ENCODE results near the gene P4HA2. TPM values are rescaled to one million over a fixed set of nuclear protein-coding genes. Genes with fewer than 3 reads are reported as not detected.

Gene P4HA2
- 66.3 and 69.8 TPM in 2 replicates for total RNA-seq (2014; rRNA removed; shearing (Covaris generic))
- 42.8 and 51.3 TPM in 2 replicates for polyA plus RNA-seq (2015; cell fraction: cytosol; rRNA removed)
- polyA plus RNA-seq (2015; cell fraction: nucleus; rRNA removed): 13.3 and 14.9 TPM in 2 replicates

GRCh38 chr5:132227485-132228240 is at the start of gene P4HA2:
Gene P4HA2, minus strand, starts transcription at chr5:132227853. Its CDS starts 9,227 bp downstream, at chr5:132218626.
- in situ Hi-C loops (cut with HindIII; ENCODE audit: low pct_unique_long_range_greater_than_20kb, low sequenced_read_pairs): no loop called here
- peak; percentile 65 for DNase-seq (ENCODE audit: low read depth, low spot score)

DNA sequence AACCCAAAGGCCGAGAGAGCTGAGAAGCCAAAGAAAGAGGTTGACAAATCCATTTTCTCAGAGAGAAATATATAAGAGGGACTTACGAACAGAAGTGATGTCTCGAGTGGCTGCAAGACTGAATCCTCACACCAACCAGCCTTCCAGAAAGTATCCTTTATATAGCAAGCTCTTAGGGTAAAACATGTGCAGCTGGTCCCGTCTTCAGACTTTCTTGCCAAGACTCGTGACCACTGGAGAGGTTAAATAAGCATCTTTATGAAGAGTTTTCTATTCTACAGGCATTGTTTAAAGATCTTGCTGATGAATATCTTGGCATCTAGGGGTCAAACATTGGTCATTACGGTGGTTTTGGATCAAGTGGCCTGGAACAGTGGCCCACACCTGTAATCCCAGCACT is 49.6 kb upstream of the P4HA2 start:
- no peak for DNase-seq (ENCODE audit: low read depth, low spot score)
- in situ Hi-C loops (cut with HindIII; ENCODE audit: low pct_unique_long_range_greater_than_20kb, low sequenced_read_pairs): no loop called here

DNA sequence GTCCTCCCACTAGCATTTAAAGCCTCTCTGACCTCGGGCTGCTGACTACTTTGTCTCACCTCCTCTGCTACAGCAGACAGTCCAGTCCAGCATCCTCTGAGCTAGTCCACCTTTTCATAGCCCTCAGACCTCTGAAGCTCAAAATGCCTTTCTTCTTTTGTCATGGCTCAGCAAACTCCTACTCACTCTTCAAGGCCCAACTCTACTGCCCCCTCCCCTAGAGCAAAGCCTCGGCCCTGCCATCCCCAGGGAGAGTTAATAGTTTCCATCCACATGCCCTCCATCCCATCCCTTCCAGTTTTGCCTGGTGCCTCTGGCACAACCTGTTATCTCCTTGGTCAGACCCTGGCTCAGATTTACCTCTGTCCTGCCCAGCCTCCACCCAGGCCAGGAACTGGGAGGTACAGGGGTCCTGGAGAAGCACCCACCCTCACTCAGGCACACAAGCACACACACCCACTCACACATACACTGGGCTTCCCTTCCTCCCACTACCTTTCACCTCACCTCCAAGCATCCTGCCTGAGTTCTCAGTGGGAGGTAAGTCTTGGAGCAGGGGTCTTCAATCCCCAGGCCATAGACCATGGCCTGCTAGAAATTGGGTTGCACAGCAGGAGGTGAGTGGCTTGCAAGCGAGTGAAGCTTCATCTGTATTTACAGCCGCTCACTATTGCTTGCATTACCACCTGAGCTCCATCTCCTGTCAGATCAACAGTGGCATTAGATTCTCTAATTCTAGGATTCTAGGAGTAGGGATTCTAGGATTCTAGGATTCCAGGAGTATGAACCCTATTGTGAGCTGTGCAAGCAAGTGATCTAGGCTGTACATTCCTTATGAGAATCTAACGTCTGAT is 47.9 kb upstream of the P4HA2 start:
- DNase-seq (ENCODE audit: low read depth, low spot score): no peak
- in situ Hi-C loops (cut with HindIII; ENCODE audit: low pct_unique_long_range_greater_than_20kb, low sequenced_read_pairs): no loop called here

DNA sequence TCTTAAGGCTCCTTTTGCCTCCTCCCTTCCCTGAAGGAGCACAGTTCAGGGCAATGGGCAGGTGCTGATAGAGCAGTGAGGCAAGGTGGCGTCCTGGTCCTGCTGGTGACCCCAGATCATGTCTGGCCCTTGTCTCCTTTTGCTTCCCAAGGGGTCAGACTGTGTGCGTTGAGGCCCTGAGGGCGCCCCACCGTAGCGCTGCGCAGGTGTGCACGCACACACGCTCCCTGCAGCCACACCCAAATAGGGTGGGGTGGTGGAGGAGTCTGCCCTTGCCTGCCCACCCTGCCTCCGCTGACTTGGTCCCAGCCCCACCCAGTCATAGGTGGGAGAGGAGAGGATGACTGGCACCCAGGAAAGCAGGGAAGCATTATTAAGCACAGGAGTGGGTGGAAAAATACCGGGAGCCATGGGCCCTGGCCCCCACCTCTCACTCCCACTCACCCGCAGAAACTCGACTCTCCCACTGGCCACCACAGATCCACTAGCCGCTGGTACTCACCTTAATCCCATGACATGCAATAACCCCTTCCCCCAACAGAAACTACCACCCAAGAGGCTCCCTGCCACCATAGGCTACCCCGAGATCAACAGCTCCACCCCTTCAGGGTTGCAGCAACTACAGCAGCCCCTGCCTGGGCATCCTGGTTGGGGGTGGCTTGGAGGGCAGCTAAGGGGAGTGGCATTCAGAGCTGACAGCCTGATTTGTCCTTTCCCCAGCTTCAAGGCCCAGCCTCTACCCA is 46.6 kb upstream of the P4HA2 start:
- in situ Hi-C loops (cut with HindIII; ENCODE audit: low pct_unique_long_range_greater_than_20kb, low sequenced_read_pairs): no loop called here
- DNase-seq (ENCODE audit: low read depth, low spot score): no peak

DNA sequence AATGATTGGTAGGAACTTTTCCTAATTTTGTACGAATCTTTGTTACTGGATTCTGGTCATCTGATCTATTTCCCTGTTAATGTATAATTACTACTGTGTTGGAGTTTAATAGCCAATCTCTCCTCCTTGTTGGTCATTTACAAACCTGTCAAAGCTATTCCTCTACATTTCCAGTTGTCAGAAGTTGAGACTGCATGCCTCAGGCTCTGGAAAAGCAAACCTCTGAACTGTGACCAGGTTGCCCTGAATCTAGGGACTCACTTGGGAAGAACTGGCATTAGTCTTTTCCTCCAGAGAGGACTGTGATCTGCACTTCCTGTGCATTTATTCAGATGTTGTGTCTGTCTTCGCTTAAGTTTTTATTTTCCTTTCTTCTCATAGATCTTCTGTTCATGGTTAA is 46.0 kb upstream of the P4HA2 start:
- in situ Hi-C loops (cut with HindIII; ENCODE audit: low pct_unique_long_range_greater_than_20kb, low sequenced_read_pairs): no loop called here
- no peak for DNase-seq (ENCODE audit: low read depth, low spot score)

- in situ Hi-C loops (cut with HindIII; ENCODE audit: low pct_unique_long_range_greater_than_20kb, low sequenced_read_pairs): no loop called here
- DNase-seq (ENCODE audit: low read depth, low spot score): peak; percentile 79
These were observed 44.9 kb upstream of the P4HA2 start for GRCh38 chr5:132272311-132273210.

DNA sequence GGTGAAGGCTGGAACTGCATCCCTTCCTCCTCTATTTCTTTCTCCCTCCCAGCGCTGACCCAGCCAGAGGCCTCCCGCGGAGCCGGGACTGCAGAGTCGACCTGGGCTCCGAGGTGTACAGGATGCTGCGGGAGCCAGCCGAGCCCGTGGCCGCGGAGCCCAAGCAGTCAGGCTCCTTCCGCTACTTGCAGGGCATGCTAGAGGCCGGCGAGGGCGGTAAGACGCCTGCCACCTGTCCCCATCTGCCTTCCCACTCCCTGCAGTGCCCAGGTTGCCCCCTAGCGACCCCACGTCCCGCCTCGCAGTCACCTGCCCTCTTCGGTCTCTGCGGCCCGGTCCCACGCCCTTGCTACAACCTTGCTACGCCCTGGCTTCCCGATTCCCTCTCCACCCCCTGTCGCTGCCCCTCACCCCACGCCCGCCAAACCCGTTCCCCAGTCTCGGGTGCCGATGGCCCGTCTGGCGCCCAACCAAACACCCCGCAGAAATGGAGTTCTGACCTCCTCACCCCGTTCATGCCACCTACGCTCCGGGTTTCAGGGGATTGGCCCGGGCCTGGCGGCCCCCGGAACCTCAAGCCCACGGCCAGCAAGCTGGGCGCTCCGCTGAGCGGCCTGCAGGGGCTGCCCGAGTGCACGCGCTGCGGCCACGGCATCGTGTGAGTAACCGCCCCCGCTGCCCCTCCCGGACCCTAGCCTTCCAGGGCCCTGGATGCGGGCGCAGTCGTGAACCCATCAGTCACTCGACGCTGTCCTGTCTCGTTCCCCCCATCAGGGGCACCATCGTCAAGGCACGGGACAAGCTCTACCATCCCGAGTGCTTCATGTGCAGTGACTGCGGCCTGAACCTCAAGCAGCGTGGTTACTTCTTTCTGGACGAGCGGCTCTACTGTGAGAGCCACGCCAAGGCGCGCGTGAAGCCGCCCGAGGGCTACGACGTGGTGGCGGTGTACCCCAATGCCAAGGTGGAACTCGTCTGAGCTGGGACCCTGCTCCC is 43.9 kb upstream of the P4HA2 start:
- in situ Hi-C loops (cut with HindIII; ENCODE audit: low pct_unique_long_range_greater_than_20kb, low sequenced_read_pairs): no loop called here
- DNase-seq (ENCODE audit: low read depth, low spot score): no peak

GRCh38 chr5:132270706-132271105 is 43.1 kb upstream of the P4HA2 start:
- DNase-seq (ENCODE audit: low read depth, low spot score): no peak
- in situ Hi-C loops (cut with HindIII; ENCODE audit: low pct_unique_long_range_greater_than_20kb, low sequenced_read_pairs): no loop called here

GRCh38 chr5:132270335-132270665 is 42.6 kb upstream of the P4HA2 start:
- in situ Hi-C loops (cut with HindIII; ENCODE audit: low pct_unique_long_range_greater_than_20kb, low sequenced_read_pairs): no loop called here
- DNase-seq (ENCODE audit: low read depth, low spot score): no peak

- DNase-seq (ENCODE audit: low read depth, low spot score): no peak
- in situ Hi-C loops (cut with HindIII; ENCODE audit: low pct_unique_long_range_greater_than_20kb, low sequenced_read_pairs): no loop called here
These were observed 42.1 kb upstream of the P4HA2 start for GRCh38 chr5:132269635-132270334.

DNA sequence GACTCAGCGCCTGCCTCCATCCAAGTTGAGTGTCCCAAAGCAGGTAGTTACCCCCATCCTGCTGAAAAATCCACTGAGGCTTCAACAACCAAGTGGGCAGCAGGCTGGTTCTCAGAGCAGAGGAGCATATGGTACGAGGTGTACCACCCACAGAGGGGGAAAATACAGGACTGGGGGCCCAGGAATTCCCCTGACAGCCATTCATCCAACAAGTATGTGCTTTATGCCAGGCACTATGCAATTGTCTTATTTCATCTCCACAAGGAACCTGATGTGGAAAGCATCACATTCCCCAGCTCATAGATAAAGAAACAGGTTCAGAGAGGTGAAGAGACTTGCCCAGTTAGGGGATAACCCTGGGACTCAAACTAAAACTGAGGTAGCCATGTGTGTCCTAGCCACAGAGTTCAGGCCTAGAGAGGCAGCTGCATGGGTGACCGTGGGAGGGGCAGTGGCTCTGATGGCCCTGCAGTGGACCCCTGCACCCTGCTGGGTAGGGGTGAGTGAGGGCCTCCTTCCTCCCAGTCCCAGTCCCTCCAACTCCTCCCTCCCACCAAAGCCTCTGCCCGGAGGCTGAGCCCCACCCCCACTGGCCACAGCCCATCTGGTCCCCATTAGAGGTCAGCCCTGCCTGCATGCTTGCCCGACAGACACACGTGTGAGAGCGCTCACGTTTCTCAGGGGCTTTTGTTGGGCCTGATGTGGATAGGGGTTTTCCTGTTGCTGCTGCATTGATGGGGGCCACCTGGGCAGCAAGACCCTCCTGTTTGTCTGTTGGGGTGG is 41.3 kb upstream of the P4HA2 start:
- no peak for DNase-seq (ENCODE audit: low read depth, low spot score)
- in situ Hi-C loops (cut with HindIII; ENCODE audit: low pct_unique_long_range_greater_than_20kb, low sequenced_read_pairs): no loop called here

DNA sequence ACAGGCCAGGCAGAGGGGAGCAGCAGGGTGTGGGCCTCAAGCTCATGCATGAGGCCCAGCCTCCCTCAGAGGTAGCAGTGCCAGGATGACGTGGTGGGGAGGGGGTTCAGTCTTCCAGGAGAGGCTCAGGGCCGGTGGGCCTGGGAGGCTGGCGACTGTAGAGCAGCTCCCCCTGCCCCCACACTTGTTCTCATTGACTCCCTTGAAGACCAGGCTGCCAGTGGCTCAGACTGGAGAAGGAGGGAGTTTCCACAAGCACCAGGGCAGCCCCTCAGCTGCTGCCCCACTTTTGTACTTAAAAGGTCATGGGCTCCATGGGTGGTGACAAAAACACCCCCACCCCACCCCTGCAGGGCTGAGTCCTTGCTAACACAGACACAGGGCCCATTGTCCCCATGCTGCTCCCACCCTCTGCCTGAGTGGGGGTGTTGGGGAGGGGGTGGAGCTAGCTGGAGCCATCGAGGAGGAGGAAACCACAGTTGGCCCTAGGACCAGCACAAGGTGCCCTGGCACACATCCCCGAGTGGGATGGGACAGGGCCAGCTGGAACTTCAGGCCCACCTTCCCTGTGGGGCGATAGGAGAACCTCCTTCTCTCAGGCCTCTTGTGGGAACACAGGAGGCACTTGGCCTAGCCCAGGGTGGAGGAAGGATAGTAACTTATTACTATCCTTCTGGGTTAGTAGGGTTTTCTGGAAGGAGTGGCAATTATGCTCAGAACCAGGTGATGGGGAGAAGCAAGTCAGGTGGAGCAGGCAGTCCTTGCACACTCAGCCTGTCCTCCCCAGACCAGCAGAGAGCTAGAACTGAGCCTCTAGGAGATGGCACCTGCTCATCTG is 40.5 kb upstream of the P4HA2 start:
- in situ Hi-C loops (cut with HindIII; ENCODE audit: low pct_unique_long_range_greater_than_20kb, low sequenced_read_pairs): no loop called here
- DNase-seq (ENCODE audit: low read depth, low spot score): peak; percentile 31

- in situ Hi-C loops (cut with HindIII; ENCODE audit: low pct_unique_long_range_greater_than_20kb, low sequenced_read_pairs): no loop called here
- DNase-seq (ENCODE audit: low read depth, low spot score): no peak
These were observed 39.6 kb upstream of the P4HA2 start for GRCh38 chr5:132267166-132267739.

- no peak for DNase-seq (ENCODE audit: low read depth, low spot score)
- in situ Hi-C loops (cut with HindIII; ENCODE audit: low pct_unique_long_range_greater_than_20kb, low sequenced_read_pairs): no loop called here
These were observed 39.1 kb upstream of the P4HA2 start for GRCh38 chr5:132266836-132267160.
